PC-3 (cell line): Measurements from ENCODE around the gene KCNQ1.

Experiments used
- EZH2 ChIP-seq: fragments of 300-600 bp; sonication (generic); IDR thresholded peaks from one replicate; pipeline ENCODE4 v1.6.1; 2017; ENCODE audit warnings: antibody characterized with exemption, mild to moderate bottlenecking, low read length; ENCODE audit not compliant: unreplicated experiment
- EZH2phosphoT487 ChIP-seq: fragments of 300-600 bp; sonication (generic); IDR thresholded peaks from 2 replicates; pipeline ENCODE4 v1.6.1; 2018; ENCODE audit warnings: mild to moderate bottlenecking, antibody characterized with exemption, low read length, borderline replicate concordance
- TF ChIP-seq, protein P1 (sequence below): fragments of 300-600 bp; sonication (generic); conservative IDR thresholded peaks from 2 replicates; pipeline ENCODE4 v1.5.1; 2017; ENCODE audit warnings: antibody characterized with exemption, low read depth, mild to moderate bottlenecking, low read length

DNA sequence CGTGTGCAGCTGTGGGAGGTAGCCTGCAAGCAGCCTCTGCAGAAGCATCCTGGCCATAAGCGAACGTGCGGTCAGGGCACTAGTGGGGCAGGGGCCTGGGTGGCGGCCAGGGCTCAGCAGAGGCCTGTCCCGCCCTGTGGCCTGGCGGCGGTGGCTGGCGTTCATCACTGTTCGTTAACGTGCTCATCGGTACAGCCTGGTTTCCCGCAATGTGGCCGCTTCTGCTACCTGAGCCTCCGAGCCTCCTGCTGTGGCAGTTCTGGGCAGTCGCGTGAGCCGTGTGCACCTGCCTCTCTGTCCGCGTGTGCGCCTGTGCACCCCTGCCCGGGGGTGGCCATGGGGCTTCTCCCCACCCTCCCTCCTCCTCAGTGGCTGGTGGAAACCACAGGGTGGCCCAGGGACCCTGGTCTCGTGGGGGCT is 137.1 kb downstream of the KCNQ1 start:
- TF ChIP-seq, protein P1, sequence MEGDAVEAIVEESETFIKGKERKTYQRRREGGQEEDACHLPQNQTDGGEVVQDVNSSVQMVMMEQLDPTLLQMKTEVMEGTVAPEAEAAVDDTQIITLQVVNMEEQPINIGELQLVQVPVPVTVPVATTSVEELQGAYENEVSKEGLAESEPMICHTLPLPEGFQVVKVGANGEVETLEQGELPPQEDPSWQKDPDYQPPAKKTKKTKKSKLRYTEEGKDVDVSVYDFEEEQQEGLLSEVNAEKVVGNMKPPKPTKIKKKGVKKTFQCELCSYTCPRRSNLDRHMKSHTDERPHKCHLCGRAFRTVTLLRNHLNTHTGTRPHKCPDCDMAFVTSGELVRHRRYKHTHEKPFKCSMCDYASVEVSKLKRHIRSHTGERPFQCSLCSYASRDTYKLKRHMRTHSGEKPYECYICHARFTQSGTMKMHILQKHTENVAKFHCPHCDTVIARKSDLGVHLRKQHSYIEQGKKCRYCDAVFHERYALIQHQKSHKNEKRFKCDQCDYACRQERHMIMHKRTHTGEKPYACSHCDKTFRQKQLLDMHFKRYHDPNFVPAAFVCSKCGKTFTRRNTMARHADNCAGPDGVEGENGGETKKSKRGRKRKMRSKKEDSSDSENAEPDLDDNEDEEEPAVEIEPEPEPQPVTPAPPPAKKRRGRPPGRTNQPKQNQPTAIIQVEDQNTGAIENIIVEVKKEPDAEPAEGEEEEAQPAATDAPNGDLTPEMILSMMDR: no peak
- no peak for TF ChIP-seq EZH2
- no peak for TF ChIP-seq EZH2phosphoT487
